ENCODE results near the gene NTM.

GRCh38 chr11:132094598-132094997 lies 724.2 kb downstream of the NTM start:
- TF ChIP-seq CTCF (IDR thresholded peaks at IDR 0.05), result no peak
- no peak for TF ChIP-seq POLR2A (IDR thresholded peaks at IDR 0.05)

Measured in uterus (tissue), 2 donors.